Activated T-cell treated with anti-CD3 and anti-CD28 coated beads for 48 hours (primary cell): ENCODE measurements around the gene AQP9.

Experiments
- DNase-seq: peaks from one replicate; pipeline ENCODE4 v3.0.0-alpha.2; 2020; ENCODE audit warnings: low read depth

The AQP9 gene

DNA sequence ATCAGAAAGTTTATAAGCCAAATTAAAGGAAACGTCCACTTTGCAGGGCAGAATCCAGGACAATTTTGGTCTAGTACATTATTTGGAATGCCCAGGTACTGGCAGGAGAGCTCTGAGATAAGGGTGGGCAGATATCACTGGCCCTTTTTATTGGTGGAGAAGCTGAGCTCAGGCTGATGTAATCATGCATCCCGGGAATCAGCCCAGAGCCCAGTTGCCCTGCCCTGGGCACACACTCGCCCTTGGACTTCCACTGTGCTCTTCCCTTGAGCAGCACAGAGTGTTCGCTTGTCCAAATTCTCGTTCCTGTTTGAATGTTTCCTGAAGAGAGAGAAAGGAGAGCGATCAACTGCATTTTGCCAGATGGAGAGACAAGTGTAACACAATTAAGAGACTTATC is 3.7 kb downstream of the AQP9 start:
- DNase-seq, result no peak

DNA sequence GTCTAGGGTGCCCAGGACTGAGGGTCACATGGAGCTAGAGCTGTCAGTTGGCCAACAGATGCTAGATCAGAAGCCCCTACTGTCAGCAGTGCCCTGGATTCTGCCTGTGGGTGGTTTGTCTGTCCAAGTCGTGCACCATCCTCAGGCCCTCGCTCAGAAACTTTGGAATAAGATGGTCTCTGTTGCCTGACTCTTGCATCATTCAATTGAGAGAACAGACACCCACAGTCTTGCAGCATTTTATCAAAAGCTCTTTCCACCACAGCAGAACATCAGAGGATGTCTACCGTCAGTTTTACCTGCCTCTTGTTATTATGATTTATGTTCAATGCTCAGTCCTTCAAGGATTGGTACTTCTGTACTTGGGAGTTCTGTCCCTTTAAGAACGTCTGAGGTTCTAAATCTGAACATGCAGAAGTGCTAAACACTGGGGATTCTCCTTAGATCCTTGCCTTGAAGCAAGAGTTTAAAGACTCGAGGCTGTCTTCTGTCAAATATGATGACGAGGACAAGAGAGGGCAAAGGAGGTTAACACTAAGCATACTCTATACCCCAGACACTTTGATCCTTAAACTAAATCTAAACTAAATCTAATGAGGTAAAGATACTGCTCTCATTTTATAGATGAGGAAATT is 4.8 kb downstream of the AQP9 start:
- DNase-seq, result no peak

DNA sequence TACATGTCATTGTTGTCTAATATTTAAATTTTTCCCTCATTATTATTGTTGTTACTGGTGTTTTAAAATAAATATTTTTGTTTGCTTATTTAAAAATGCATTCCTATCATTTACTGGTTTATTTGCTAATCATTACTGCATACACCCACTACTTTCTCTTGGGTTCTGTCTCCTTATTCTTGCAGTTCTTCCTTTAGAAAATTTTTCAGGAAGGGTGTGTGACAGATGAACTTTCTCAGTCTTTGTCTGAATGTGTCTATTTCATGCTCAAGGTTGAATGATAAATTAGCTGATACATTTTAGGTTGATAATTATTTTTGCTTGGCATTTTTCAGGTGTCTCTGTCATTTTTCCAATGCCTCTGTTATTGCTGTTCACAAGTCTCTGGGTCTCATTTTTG is 7.4 kb downstream of the AQP9 start:
- DNase-seq, result no peak

DNA sequence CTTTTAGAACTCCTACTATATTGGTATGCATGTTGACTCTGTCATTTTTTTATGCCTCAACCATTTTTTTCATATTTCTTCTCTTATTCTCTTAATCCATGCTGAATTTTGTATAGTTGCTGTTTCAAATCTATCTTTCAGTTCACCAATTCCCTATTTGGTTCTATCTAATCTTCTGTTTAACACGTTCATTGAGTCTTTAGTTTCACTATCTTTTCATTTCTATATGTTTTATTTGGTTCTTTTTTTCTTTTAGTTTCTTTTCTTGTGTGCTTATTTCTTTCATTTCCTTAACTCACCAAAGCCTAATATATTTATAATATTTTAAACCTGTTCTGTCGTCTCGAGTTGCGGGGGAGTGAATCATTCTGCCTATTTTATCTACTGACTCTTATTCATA is 8.0 kb downstream of the AQP9 start:
- no peak for DNase-seq

DNA sequence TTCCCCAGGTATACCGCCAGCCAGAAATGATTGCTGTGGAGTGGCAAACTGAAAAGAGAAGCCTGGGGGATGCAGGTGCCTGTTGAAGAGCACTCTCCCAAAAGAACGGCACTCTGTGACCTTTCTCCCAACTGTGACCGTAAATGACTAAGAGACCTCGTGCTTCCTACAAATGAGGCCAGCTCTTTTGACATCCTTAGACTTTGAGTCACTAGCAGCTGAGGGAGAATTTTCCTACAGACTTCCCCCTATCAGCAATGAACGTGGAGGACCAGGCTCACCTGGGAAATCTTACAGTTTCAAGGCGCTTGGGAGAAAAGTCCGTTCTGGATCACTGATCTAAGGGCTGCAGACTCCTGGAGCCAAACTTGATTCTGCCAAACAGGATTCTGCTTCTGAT is 8.6 kb downstream of the AQP9 start:
- DNase-seq, result no peak

DNA sequence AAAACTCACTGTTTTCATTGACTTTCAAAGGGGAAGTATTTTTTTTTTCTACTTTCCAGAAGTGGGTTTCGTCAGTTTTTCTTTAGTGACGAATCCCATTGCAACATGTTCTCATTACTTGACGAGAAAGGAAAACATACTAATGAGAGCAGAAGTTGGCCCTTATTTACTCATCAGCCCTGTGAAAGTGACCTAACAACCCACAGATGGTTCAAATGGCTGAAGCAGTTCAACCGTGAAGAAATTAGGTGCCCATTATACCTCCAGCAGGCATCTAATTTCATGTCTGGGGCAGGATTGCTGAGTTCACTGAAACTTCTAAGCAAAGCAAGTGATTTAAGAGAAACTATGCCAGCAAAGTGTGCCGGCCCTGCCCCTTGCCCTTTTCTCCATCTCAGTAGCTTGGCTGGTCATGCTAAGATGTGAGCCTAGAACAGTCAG is 9.0 kb downstream of the AQP9 start:
- no peak for DNase-seq

DNA sequence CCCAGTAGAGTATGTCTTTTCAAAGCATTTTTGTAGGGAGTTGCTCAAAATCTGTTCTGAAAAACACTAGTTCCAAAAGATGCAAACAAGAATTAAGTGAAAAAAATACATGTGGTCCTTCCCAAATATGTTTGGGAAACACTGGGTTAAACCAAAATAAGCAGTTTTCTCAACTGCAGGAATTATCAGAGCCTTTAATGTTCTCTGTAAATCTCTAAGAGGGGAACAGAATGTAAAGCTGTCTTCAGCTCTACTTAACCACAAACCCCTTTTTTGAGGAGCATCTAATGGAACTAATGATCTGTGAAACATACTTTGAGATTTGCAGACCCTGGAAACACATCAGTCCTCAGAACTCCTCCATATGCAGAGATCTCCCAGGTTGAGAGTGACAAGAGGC is 9.9 kb downstream of the AQP9 start:
- no peak for DNase-seq

DNA sequence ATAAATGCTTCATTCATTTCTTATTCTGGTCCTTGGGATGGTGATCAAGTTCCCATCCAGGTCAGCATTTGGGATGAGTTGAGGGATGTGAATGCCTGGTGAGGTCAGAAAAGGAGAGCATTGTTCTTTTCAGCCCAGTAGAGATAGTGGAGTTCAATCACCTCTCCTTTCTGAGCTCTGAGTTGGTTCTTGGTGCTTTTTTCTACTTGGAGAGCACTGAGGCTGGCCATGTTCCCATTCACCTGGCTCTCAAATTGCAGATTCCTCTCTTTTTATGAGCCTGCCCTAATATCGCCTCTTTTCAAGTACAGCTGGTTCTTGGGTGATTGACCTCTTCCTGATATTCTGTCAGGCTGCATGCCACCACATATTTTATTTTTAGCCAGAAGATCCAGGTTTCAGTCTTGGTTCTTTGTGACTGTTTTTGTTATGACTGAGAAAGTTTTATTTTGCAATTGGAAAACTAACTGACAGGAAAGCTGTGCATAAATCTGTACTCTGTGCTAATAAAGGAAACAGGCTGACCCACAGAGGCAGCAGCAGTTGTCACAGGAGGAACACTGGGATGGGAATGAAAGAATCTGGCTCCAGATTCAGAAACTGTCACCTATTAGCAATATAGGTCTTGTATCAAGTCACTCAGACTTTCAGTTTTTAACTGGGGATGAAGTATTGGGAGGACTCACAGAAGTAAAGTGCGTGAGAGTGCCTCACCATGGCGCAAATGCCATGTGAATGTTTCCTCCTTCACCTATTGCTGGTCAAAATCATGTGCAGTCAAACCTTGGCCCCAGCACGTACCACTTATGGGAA is 10.7 kb downstream of the AQP9 start:
- DNase-seq, result no peak

DNA sequence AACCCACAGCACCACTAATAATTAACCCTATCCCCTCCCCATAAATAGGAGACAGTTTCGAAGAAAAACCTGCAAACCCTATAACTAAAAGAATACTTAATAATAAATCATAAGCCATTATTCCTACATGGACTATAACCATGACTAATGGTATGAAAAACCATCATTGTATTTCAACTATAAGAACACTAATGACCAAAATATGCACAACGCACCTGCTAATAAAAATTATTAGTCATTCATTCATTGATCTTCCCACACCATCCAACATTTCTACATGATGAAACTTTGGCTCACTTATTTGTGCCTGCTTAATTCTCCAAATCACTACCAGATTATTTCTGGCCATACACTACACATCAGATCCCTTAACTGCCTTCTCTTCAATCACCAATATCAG is 16.6 kb downstream of the AQP9 start:
- no peak for DNase-seq

DNA sequence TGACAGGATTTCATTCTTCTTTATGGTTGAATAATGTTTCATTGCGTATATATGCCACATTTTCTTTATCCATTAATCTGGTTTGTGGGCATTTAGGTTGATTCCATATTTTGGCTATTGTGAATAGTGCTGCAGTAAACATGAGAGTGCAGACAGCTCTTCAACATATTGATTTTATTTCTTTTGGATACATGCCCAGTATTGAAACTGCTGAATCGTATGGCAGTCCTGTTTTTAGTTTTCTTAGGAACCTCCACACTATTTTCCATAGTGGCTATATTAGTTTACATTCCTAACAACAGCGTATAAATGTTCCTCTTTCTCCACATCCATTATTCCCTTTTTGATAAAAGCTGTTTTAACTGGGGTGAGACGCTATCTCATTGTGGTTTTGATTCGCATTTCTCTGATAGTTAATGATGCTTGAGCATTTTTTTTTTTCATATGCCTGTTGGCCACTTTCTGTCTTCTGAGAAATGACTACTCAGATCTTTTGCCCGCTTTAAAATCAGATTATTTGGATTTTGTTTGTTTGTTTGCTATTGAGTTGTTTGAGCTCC is 21.7 kb downstream of the AQP9 start:
- DNase-seq, result no peak

DNA sequence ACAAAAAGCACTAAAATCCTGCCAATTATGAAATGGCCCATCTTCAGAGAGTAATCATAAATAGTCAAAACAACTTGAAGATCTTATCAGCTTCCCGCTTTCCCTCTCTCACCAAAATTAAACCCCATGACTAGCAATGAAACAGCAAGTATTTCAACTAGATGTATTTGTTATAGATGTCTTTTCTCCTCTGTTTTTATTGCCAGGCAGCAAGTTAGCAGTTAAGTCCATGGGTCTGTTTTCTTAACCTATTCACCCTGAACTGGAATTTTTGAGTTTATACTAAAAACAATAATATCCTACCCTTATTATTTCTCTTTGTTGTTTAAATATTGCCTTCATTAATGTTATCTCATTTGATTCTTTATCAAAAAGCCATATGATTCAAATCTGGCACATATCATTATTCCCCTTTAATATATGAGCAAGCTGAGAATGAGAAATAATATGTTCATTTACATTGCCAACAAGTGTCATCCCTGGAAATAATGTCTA is 23.3 kb downstream of the AQP9 start:
- no peak for DNase-seq

DNA sequence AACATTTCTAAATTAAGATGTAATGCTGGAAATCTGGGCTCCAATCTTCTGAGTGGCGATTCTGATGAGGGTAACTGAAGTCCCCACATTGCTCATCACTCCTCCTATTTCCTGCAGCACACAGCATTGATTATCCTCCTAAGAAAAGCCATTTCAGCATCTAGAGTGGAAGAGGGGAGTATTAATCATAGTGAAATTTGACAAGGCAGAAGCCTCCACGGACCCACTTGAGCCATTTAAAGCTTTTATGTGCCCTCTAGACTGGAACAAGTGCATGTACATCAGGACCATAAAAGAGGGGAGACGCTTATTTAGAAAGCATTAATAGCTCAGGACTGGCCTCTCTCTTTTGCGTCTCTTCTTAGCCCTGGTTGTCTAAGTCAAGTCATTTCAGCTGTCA is 25.8 kb downstream of the AQP9 start:
- DNase-seq, result no peak

DNA sequence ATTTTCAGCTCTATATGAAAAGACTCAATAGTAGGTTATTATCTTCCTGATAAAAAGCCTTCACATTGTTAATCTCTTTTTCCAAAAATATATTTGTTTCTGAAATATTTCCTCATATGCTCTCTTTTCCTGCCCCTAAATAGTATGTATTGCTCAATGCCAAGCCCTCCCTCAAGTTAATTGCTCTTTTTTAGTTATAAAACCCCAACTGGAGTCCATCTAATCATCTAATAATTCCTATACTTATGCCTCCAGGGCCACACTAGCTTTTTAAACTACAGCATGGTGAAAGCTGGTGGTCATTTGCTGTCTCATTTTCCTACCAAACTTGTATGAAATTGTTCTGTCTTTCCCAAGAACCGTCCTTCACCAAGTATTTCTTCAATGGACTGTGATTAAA is 26.7 kb downstream of the AQP9 start:
- no peak for DNase-seq

DNA sequence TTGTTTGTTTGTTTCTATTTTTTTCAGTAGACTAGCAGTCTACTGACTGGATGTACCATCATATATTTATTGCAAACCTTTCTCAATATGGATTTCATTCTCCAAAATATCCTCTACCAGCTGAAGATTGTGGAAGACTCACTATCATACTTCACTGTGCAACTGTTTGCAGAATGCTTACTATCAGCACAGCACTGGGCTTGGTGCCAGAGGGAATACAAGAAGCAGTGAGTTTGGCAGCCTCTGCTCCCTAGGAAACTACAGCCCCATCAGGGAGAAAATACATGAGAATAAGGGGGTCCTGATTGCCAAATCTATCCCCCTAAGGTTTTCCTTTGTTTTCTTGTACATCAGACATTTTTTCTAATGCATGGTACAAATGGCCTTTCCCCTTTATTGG is 27.5 kb downstream of the AQP9 start:
- no peak for DNase-seq

DNA sequence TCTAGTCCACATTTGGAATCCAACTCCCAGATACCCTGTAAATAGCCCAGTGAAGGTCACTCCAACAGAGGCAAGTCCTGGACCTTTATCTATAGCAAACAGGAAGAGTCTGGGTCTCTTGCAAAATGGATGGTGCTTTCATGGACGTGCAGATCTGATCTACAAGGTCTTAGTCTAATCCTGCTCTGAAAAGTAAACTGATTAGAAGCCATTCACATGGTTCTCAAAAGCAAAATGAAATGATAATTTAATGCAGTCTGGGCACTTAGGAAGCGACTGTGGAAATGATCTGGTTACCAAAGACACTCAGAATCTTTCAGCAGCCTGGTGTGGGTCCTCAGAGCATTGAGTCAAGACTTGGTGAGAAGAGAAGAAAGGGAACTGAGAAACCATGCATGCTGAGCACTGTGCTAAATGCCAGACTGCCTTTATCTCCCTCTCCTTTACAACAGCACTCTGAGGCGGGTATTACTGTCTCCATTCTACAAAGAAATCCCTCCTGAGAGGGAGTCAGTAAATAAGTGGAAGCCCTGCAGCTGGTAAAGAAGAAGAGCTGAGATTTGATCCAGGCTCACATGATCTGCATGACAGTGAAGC is 29.0 kb downstream of the AQP9 start:
- DNase-seq, result no peak

DNA sequence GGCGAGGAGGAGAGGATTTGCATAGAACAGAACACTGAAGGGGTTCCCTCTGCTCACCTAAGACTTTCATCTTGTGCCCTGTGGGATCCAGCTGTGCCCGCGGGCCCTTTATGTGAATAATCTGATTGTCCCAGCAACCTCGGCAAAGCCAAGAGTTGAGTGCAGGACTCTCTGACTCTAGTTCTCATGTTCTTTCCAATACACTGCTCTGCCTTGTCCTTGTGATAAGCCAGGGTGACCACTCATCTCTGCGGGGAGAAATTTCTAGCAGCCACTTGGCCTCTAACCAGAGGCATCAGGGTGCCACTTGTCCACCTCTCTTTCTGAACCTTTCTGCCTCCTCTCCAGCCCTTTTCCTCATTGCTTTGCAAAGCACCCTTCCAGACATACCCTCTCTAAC is 31.8 kb downstream of the AQP9 start:
- DNase-seq, result no peak

DNA sequence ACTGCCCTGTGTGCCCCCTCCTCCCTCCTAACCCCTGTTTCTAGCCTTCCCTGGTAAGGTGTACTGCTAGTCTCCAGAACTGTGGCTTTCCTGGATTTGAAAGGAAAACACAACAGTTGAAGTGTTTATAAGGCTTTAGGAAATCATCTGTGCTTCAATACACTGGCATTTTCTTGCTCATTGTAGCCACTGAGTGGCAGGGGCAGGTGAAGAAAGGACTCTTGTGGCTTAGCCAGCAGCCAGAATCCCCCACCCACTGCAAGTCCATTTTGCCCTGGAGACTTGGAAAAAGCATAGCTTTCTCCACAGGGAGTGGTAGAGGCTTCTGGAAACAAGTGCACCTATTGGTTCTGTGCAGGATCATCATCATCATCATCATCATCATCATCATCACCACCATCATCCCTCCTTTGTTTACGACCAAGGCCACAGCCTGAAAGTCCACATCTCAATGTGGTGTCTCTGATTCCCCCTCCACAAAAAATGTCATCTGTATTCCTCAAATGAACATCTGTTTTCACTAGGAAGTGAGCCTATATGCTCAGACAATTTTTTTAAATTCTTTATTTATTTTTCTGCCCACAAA is 33.4 kb downstream of the AQP9 start:
- no peak for DNase-seq

DNA sequence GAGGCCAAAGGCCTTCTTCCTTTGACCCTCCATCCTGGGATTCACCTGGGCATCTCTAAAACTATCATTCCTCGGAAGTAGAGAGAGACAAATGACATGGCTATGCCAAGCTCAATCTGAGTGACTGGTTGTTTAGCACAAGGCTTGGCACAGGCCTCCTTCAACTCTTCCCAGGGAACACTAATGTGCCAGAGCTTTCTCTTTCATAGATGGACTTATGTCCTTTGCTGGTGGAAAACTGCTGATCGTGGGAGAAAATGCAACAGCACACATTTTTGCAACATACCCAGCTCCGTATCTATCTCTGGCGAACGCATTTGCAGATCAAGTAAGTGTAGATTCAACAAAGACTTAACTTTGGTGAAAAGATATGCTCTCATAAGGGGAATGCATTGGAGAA is 36.5 kb downstream of the AQP9 start:
- no peak for DNase-seq

DNA sequence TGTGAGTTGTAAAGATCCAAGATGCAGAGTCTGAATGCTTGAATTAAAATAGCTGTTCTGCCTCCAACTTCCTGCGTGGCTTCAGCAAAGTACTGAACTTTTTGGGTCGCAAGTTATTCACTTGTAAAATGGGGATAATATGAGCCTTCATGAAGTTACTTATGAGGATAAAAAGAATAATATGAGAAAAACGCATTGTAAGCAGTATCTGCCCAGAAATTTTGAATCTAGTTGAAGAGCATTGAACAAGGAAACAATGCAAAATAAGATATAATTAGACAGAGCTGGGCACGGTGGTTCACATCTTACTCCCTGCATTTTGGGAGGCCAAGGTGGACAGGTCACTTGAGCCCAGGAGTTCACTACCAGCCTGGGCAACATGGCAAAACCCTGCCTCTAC is 37.8 kb downstream of the AQP9 start:
- DNase-seq, result no peak

DNA sequence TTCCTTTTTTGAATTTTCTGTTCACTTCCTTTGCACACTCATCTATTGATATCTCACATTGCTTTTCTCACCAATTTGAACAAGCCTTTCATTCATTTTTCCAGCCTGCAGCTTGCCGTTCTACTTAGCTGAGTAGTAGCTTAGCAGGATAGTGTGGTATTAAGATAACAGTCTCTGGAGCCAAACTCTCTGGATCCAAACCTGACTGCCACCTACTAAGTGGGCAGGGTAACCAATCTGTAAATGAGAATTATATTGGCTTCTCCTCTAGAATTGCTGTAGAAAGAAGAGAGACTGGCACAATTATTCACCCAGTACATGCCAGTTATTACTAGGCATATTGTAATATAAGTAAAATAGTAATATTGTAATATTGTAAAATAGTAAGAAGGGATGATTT is 40.5 kb downstream of the AQP9 start:
- no peak for DNase-seq

DNA sequence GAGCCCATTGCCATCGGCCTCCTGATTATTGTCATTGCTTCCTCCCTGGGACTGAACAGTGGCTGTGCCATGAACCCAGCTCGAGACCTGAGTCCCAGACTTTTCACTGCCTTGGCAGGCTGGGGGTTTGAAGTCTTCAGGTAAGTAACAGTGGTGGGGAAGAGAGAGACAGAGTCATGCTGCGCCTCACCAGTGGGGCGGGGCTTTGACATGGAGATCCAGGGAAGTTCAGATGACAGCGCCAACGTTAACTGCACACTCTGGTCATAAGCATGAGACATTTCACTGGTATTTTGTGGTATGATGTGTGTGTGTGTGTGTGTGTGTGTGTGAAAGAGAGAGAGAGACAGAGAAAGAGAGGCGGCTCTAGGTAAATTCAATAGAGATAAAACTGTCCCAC is 41.0 kb downstream of the AQP9 start:
- DNase-seq, result no peak

DNA sequence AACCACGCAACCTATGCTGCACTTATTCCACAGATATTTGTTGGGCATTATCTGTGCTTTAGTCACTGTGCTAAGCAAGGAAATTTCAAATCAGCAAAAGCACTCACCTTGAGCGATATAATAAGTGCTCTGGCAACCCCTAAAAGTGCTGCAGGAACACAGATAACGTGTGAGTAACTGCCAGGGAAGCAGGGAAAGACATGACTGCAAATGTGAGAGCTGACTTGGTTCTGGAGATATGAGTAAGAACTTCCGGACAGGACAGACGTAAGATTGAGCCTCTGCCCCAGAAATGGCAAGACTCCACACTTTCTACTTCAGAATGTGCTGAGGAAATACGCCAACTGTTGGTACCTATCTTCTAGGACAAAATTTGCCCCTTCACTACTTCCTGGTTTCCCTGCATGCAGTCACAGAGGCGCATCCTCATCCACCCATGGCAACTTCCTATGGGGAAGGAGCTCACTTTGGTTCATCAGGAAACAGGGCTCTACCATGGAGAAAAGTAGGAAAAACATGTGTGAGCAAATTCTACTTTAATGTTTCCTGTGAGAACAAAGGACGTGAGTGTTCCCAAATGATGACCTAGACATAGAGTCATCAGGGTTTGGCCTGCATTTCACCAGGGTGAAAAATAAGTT is 41.7 kb downstream of the AQP9 start:
- no peak for DNase-seq
